Smooth muscle cell (in vitro differentiated cells): Measurements from ENCODE around the gene RUBCNL. TPM values are rescaled to one million over a fixed set of nuclear protein-coding genes. Genes with fewer than 3 reads are reported as not detected.

Source experiments
- DNase-seq: peaks from one replicate; lab custom pipeline; 2025; ENCODE audit not compliant: unreplicated experiment; lab: John Stamatoyannopoulos, UW
- H2AFZ ChIP-seq: fragments of 200-600 bp; sonication (generic); 2 replicates; pipeline ENCODE4 v1.6.0; 2016; ENCODE audit warnings: antibody characterized with exemption, low read depth, mild to moderate bottlenecking
- H3F3A ChIP-seq: fragments of 200-600 bp; sonication (generic); 2 replicates; pipeline ENCODE4 v1.6.0; 2017; ENCODE audit warnings: antibody characterized with exemption, low read depth
- H3K27ac ChIP-seq: fragments of 200-600 bp; sonication (generic); 2 replicates; pipeline ENCODE4 v1.5.1; 2016; ENCODE audit warnings: low read depth, mild to moderate bottlenecking
- H3K27me3 ChIP-seq: fragments of 200-600 bp; sonication (generic); 2 replicates; pipeline ENCODE4 v1.6.1; 2016; ENCODE audit warnings: low read depth, mild to moderate bottlenecking
- H3K36me3 ChIP-seq: fragments of 200-600 bp; sonication (generic); 2 replicates; pipeline ENCODE4 v1.5.1; 2016; ENCODE audit warnings: low read depth
- H3K4me1 ChIP-seq: fragments of 200-600 bp; sonication (generic); 2 replicates; pipeline ENCODE4 v1.5.1; 2016; ENCODE audit warnings: low read depth
- H3K4me2 ChIP-seq: fragments of 200-600 bp; sonication (generic); 2 replicates; pipeline ENCODE4 v1.6.0; 2016; ENCODE audit warnings: mild to moderate bottlenecking
- H3K4me3 ChIP-seq: fragments of 200-600 bp; sonication (generic); 2 replicates; pipeline ENCODE4 v1.5.1; 2016; ENCODE audit warnings: mild to moderate bottlenecking
- H3K79me2 ChIP-seq: fragments of 200-600 bp; sonication (generic); 2 replicates; pipeline ENCODE4 v1.6.0; 2016; ENCODE audit warnings: low read depth, mild to moderate bottlenecking
- H3K9ac ChIP-seq: fragments of 200-600 bp; sonication (generic); 2 replicates; pipeline ENCODE4 v1.6.0; 2016; ENCODE audit warnings: low read depth
- H3K9me3 ChIP-seq: fragments of 200-600 bp; sonication (generic); replicated peaks from 2 replicates; pipeline ENCODE4 v1.5.1; 2016; ENCODE audit warnings: low read depth
- H4K20me1 ChIP-seq: fragments of 200-600 bp; sonication (generic); 2 replicates; pipeline ENCODE4 v1.6.0; 2016; ENCODE audit warnings: low read depth
- CTCF ChIP-seq: fragments of 200-600 bp; sonication (generic); IDR thresholded peaks from 2 replicates; pipeline ENCODE4 v1.5.1; 2017; ENCODE audit warnings: borderline replicate concordance, mild to moderate bottlenecking, antibody characterized with exemption; ENCODE audit not compliant: insufficient read depth, poor library complexity, severe bottlenecking
- WGBS: methylation state at CpG from one replicate; pipeline ENCODE4 v1.1.7; 2016; ENCODE audit warnings: low lambda C conversion rate; 5-methylcytosine and 5-hydroxymethylcytosine counted together
- polyA plus RNA-seq: library from polyadenylated mRNA; unstranded; fragments of >200 nt; fragmentation: Nextera tagmentation; extraction: Ambion mirVana; gene quantifications from 2 replicates; pipeline ENCODE4 v1.2.1, GENCODE V29; 2016
- total RNA-seq: library from RNA; depleted of rRNA; stranded (reverse); fragments of >200 nt; gene quantifications from 2 replicates; pipeline ENCODE4 v1.2.3, GENCODE V29; 2014

Gene RUBCNL
- total and polyA plus RNA-seq, 2 experiments from 2014 or later: 0.49 TPM; not detected in 1

GRCh38 chr13:46313432-46314257 lies 73.4 kb downstream of the RUBCNL start:
- H3K36me3 ChIP-seq: no peaks in the 10 kb centered on the region
- H3F3A ChIP-seq: no peaks in the 10 kb centered on the region
- no peaks in the 10 kb centered on the region for H4K20me1 ChIP-seq
- no peaks in the 10 kb centered on the region for H3K27me3 ChIP-seq
- no peaks in the 10 kb centered on the region for H3K9me3 ChIP-seq
- no peaks in the 10 kb centered on the region for H3K79me2 ChIP-seq
- no peak overlapping the region for H3K4me2 ChIP-seq
- no peak overlapping the region for H3K27ac ChIP-seq
- no peak overlapping the region for H3K4me3 ChIP-seq
- no peak for DNase-seq
- no peak for TF ChIP-seq CTCF
- no peak overlapping the region for H2AFZ ChIP-seq
- no peaks in the 10 kb centered on the region for H3K4me1 ChIP-seq
- no peak overlapping the region for H3K9ac ChIP-seq
- WGBS: 84% methylated on average over 6 of the region's 6 CpGs

- Histone ChIP-seq H3K9me3 (no peaks in the 10 kb centered on the region), H3K79me2 (no peaks in the 10 kb centered on the region), H2AFZ (no peak overlapping the region), H3F3A (no peaks in the 10 kb centered on the region), H3K27ac (no peak overlapping the region), H4K20me1 (no peaks in the 10 kb centered on the region), H3K4me2 (no peak overlapping the region), H3K4me1 (no peaks in the 10 kb centered on the region), H3K9ac (no peak overlapping the region), H3K27me3 (no peaks in the 10 kb centered on the region), H3K4me3 (no peak overlapping the region), H3K36me3 (no peaks in the 10 kb centered on the region)
- 94% methylated on average over 1 of the region's 1 CpG for WGBS
- no peak for TF ChIP-seq CTCF
- no peak for DNase-seq
Observed at GRCh38 chr13:46313024-46313423, 74.0 kb downstream of the RUBCNL start.

- Histone ChIP-seq H3F3A (no peaks in the 10 kb centered on the region), H3K4me2 (no peak overlapping the region), H3K36me3 (no peaks in the 10 kb centered on the region), H4K20me1 (no peaks in the 10 kb centered on the region), H3K4me3 (no peak overlapping the region), H3K27ac (no peak overlapping the region), H3K9me3 (no peaks in the 10 kb centered on the region), H3K27me3 (no peaks in the 10 kb centered on the region), H3K4me1 (no peaks in the 10 kb centered on the region), H2AFZ (no peak overlapping the region), H3K79me2 (no peaks in the 10 kb centered on the region), H3K9ac (no peak overlapping the region)
- no peak for TF ChIP-seq CTCF
- DNase-seq: no peak
- 99% methylated on average over 2 of the region's 2 CpGs for WGBS
Observed at GRCh38 chr13:46311217-46311616, 75.8 kb downstream of the RUBCNL start.

- no peak overlapping the region for H3K9ac ChIP-seq
- no peaks in the 10 kb centered on the region for H3K4me1 ChIP-seq
- H3K9me3 ChIP-seq: no peaks in the 10 kb centered on the region
- no peaks in the 10 kb centered on the region for H4K20me1 ChIP-seq
- H2AFZ ChIP-seq: no peak overlapping the region
- TF ChIP-seq CTCF: no peak
- no peak overlapping the region for H3K4me2 ChIP-seq
- no peak overlapping the region for H3K27ac ChIP-seq
- no peak overlapping the region for H3K4me3 ChIP-seq
- no peak for DNase-seq
- no peaks in the 10 kb centered on the region for H3K79me2 ChIP-seq
- no peaks in the 10 kb centered on the region for H3K27me3 ChIP-seq
- no peaks in the 10 kb centered on the region for H3F3A ChIP-seq
- 96% methylated on average over 1 of the region's 1 CpG for WGBS
- H3K36me3 ChIP-seq: no peaks in the 10 kb centered on the region
Observed at GRCh38 chr13:46310066-46310465, 77.0 kb downstream of the RUBCNL start.
